Stimulated activated CD8-positive, alpha-beta memory T cell treated with anti-CD3 and anti-CD28 coated beads, Interleukin-4, amount 100 ng/mL, for 4 hours (primary cell): ENCODE results near the gene IL4R.
"Not testable (repeated sequence)": the region's sequence is repeated elsewhere in the genome, so short reads cannot be mapped to it uniquely, and the experiment has no call there.

Experiments
- DNase-seq, 2 donors: peaks; one replicate each; pipeline ENCODE4 v3.0.0-alpha.2; 2020; ENCODE audit warnings: low read depth in 2 of 2, low spot score in 1 of 2

Gene IL4R

GRCh38 chr16:27287887-27288286 is 25.9 kb upstream of the IL4R start:
- no peak for DNase-seq

DNA sequence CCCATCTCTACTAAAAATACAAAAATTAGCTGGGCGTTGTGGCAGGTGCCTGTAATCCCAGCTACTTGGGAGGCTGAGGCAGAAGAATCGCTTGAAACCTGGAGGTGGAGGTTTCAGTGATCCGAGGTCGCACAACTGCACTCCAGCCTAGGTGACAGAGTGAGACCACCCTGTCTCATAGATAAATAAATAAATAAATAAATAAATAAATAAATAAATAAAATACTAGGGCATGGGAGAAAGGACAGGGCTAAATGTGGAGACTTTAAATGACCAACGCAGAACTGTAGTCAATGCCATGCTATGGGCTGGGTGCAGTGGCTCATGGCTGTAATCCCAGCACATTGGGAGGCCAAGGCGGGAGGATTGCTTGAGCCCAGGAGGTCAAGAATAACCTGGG is 25.5 kb upstream of the IL4R start:
- DNase-seq, result not testable (repeated sequence)

DNA sequence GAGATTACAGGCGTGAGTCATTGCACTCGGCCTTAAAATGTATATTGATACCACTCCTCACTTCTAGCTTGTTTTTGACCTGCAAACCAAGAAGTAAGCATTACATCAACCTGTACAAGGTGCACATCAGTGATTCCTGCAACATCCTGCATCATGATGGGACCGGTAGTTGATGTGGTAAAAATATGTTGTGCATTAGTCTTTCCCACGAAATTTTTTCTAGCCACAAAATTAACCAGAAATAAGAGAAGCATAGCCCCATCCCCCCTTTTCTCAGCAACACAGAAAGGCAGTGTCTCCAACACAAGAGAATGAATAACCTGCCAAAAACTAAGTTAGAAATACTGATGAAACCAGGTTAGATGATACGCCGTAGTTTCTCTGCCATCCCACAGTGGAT is 24.1 kb upstream of the IL4R start:
- no peak for DNase-seq

- DNase-seq, result no peak
Measured at GRCh38 chr16:27290562-27290961, 23.2 kb upstream of the IL4R start.

DNA sequence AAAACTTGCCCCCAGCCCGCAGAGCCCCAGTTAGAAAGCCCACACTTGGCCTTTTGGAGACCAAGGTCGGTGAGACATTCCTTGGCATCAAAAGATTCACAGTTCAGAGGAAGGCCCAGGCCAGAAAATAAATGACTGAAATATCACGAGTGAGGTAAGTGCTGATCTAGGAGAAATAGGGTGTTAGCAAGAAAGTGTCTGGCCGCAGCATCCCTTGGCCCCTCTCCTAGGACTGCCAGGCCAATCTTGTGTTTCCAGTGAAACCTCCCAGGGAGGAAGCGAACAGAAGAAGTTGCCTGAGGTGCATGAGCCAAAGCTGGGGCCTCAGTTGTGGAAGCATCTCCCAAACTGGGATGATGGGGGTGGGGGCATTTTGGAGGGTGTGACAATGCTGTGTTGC is 22.7 kb upstream of the IL4R start:
- DNase-seq, result no peak

DNA sequence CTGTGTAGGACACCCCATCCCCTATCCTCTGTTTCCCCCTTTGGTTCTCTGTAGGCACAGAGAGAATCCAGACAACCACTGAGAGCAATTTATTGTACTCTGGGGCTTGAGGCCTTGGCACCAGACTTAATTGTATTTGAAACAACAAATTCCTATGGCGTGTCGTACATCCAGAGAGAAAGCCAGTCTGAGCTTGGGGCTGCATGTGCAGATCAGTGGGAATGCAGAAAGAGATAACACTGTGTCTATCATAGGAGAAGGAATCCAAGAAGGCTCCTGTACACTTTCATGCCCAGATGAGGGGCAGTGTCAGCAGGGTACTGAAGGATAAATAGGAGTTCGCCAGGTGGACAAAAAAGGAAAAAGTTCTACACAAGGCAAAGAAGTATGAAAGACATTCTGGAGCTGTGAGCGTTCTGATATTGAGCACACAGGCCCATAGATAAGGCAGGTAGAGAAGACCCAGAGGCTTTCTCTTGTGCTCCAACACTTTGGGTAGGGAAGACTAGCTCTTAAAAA is 22.0 kb upstream of the IL4R start:
- DNase-seq, result no peak

DNA sequence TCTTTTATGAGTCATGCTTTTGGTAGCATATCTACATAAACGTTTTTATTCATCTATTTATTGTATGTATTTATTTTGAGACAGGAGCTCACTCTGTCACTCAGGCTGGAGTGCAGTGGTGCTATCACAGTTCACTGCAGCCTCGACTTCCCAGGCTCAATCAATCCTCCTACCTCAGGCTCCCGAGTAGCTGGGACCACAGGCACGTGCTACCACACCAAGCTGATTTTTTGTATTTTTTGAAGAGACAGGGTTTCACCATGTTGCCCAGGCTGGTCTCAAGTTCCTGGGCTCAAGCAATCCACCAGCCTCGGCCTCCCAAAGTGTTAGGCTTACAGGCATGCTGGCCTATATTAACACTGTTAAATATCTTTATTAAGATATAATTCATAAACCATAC is 20.4 kb upstream of the IL4R start:
- no peak for DNase-seq

- DNase-seq, result no peak
Measured at GRCh38 chr16:27298132-27298531, 15.6 kb upstream of the IL4R start.

- no peak for DNase-seq
Measured at GRCh38 chr16:27301236-27301861, 12.4 kb upstream of the IL4R start.

DNA sequence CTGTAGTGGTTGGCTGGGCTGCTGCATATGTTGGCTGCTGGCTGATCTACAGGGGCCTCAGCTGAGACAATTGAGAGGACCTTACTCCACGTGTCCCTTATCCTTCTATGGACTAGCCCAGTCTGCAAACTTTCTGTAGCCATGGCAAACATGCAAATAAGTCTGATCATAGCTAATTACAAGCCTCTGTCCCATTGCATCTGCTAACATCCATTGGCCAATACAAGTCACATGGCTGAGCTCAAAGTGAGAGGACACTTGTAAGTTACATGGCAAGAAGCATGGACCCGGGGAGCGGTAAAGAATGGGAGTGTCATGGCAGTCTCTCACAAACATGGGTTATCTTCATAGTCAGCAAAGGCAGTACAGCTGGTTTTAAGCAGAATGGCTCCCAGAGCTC is 11.6 kb upstream of the IL4R start:
- no peak for DNase-seq

DNA sequence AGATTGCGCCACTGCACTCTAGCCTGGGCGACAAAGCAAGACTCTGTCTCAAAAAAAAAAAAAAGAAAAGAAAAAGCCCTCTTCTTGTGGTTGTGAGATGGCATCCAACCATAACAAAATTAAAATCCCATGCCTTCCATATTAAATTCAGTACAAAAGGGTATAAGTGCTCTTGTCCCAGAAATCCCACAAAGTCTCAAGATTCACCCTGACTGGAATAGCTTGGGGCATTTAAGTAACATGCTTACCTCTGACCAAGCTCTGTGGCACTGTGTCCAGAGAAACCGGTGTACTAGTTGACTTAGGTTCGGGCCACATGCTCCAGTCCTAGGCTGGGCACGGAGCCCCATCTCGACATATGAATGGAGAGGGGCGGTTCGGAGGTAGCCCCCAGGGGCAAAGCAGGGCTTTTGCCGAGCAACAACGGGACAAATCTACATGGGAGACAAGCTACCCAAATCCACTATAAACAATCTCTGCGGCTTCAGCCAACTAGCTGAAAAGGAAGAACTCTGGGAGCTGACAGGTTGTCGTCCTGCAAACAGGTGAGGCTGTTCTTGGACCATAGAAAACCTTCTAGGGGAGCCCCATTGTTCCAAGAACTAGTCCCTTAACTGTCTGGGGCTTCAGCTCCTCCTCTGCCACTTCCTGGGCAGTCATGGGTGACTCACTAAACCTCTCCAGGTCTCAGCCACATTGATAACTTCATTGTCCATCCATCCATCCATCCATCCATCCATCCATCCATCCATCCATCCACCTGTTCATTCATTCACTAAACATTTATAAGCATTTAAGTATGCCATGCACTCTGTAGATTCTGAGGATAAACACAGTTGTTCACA is 10.3 kb upstream of the IL4R start:
- no peak for DNase-seq

DNA sequence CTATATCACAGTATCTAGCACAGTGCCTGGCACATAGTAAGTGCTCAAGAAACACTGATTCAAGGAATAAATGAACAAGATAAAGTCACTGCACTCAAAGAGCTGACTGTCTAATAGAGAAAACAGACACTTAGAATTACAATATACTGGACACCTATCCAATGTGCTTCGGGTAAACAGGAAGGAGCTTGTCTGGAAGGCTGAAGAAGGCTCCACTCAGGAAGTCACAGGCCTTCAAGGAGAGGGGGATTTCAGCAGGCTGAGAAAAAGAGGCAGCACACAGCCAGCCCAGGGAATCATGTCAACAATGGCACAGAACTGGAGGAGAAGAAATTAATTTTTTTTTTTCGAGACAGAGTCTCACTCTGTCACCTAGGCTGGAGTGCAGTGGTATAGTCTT is 9.7 kb upstream of the IL4R start:
- no peak for DNase-seq

DNA sequence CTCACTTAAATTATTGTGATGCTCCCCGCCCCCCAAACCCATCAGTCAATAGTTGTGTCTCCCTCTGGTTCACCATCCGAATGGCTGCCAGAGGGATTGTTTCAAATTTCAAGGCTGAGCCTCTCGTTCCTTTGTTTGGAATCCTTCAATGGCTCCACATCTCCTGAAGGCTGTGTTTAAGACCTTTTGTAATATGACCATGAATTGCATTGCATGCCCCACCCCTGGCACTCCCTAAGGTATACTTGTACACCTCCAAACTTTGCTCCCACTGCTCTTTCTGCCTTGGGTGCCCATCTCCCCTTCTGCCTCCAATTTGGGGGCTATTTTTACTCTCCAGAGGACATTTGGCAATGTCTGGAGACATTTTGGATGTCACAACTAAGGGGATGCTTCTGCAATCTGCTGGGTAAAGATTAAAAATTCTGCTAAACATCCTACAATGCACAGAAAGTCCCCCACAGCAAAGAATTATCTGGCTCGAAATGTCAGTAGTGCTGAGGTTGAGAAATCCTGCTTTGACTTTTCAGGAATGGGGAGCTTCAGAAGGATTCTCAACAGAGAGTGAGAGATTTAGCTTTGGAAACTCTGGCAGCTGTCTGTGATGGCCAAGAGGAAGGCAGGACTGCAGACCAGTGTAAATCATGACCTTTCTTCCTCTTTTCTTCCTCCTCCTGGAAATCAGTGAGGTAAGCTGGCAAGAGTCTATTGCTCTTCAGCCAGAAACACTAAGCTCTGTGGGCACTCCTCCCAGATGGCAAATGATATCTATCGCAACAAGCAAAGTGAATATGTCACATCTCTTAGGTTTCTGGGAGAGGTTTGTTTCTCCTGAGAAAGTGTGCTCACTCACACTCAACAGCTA is 8.7 kb upstream of the IL4R start:
- no peak for DNase-seq

GRCh38 chr16:27305839-27306442 is 7.8 kb upstream of the IL4R start:
- DNase-seq, result no peak

DNA sequence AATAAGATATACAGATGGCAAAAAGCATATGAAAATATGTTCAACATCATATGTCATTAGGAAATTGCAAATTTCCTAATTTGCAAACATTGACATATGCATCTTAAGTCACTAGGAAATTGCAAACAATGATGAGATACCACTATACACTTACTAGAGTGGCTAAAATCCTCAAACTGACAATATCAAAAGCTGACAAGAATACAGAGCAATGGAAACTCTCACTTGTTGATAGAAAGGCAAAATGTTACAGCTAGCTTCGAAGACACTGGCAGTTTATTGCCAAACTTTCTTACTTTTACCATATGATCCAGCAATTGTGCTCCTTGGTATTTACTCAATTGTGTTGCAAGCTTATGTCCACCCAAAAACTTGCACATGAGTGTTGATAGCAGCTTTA is 5.0 kb upstream of the IL4R start:
- no peak for DNase-seq

DNA sequence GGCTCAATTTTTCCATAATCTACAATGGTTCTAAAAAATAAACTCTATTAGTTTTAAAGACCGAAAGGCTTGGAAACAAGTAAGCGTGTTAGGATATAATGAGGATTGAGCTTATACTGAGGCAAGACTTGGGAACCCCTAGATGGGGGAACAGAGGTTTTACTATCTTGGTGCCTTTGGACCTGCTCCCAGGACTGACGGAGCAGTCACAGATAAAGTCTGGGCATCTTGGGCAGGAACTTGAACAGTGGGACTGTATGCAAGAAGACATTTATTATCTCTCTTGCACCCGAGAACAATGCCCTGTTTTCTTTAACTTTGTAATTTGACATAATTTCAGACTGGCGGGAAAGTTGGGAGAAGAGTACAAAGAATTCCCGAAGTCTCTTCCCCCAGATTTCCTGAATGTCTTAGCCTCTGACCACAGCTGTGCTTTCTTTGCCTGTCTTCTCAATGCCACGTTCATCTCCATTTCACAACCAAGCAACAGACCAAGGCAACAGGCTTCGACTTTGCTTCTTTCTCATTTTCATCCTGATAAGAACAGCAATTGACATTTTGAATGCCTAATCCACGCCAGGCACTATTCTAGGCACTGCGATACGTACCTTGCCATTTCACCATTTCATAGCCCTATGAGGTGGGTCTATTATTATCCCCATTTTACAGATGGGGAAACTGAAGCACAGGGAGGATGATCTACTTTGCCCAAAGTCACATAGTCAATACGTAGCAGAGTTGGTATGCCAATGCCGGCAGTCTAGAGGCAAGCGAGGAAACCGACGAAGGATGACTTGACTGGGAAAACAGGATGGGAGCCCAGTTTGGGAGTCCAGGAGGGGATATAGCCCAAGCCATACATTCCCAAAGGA is 3.0 kb upstream of the IL4R start:
- no peak for DNase-seq

- DNase-seq, result no peak
Measured at GRCh38 chr16:27311448-27311830, 2.3 kb upstream of the IL4R start.

- DNase-seq, result no peak
Measured at GRCh38 chr16:27311897-27312303, 1.9 kb upstream of the IL4R start.

DNA sequence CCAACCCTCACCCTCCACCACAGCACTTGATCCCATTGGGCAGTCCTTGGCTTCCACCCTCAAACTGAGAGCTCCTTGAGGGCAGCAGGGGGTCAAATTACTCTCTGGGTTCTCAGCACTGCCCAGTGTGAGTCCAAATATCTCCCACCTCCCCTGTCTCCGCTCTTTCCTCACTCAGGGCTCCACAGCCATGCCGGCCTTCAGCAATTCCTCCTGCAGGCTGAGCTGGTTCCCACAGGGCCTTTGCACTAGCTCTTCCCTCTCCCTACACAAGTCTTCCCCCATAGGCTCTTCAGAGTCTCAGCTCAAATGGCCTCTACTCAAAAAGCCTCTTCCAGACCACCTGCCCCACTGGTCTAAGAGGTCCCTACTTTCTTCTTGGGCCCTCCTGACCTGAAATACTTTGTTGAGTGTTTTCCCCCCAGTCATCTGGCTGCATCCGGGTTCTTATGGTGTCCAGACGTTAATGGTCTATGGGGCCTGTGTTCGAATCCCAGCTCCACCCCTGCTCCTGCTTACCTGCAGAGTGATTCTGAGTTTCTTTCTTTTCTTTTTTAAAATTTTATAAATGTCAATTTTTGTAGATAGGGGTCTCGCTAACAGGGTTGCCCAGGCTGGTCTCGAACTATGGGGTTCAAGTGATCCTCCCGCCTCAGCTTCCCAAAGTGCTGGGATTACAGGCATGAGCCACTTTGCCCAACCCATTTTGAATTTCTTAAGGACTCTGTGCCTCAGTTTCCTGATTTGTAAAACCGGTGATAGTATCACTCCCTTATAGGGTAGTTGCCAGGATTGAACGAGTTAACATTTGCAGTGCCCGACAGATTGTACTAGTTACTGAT is 973 bp upstream of the IL4R start:
- no peak for DNase-seq
